Thoracic aorta (tissue), 2 donors: ENCODE measurements around the gene IQCE. TPM values are rescaled to one million over a fixed set of nuclear protein-coding genes. Genes with fewer than 3 reads are reported as not detected.

ENCODE experiments used
- ATAC-seq: fragments of 150-250 bp; one replicate; pipeline ENCODE4 v1.8.0; 2017; ENCODE audit warnings: low read depth; ENCODE audit not compliant: insufficient number of reproducible peaks, low FRiP score
- DNase-seq: peaks from one replicate; pipeline ENCODE4 v3.0.0-alpha.2; 2020; ENCODE audit warnings: low spot score
- H3K27ac ChIP-seq, 2 donors: fragments of 200-600 bp; sonication (generic); 1 replicate in 1 of 2; 2 replicates in 1 of 2; pipeline ENCODE4 v1.5.1; 2016; ENCODE audit warnings: mild to moderate bottlenecking in 2 of 2, moderate library complexity in 2 of 2
- H3K27me3 ChIP-seq: fragments of 200-600 bp; sonication (generic); replicated peaks from 2 replicates; pipeline ENCODE4 v1.6.0; 2016; ENCODE audit warnings: mild to moderate bottlenecking; ENCODE audit not compliant: insufficient read depth
- H3K36me3 ChIP-seq: fragments of 200-600 bp; sonication (generic); one replicate; pipeline ENCODE4 v1.5.1; 2016
- H3K4me1 ChIP-seq, 2 donors: fragments of 200-600 bp; sonication (generic); 1 replicate in 1 of 2; 2 replicates in 1 of 2; pipeline versions ENCODE4 v1.5.1 to v1.6.0; 2016; ENCODE audit warnings: low read depth in 2 of 2, mild to moderate bottlenecking in 1 of 2; ENCODE audit not compliant: control insufficient read depth in 1 of 2
- H3K4me3 ChIP-seq: fragments of 200-600 bp; sonication (generic); 2 replicates; pipeline ENCODE4 v1.5.1; 2016; ENCODE audit warnings: mild to moderate bottlenecking
- H3K9me3 ChIP-seq: fragments of 200-600 bp; sonication (generic); 2 replicates; pipeline ENCODE4 v1.5.1; 2016
- total RNA-seq, 2 donors: library from RNA; depleted of rRNA; stranded (reverse); fragments of >200 nt; gene quantifications; one replicate each; pipeline versions ENCODE4 v1.1.0 to v1.2.3, GENCODE V29; 2016
- TF ChIP-seq, protein P1 (sequence below): fragments of 200-600 bp; sonication (generic); IDR thresholded peaks from one replicate; pipeline ENCODE4 v1.5.1; 2019; ENCODE audit warnings: antibody characterized with exemption

Gene IQCE
- total RNA-seq, 2 donors from 2014 or later = 10.6 to 40.1 TPM

DNA sequence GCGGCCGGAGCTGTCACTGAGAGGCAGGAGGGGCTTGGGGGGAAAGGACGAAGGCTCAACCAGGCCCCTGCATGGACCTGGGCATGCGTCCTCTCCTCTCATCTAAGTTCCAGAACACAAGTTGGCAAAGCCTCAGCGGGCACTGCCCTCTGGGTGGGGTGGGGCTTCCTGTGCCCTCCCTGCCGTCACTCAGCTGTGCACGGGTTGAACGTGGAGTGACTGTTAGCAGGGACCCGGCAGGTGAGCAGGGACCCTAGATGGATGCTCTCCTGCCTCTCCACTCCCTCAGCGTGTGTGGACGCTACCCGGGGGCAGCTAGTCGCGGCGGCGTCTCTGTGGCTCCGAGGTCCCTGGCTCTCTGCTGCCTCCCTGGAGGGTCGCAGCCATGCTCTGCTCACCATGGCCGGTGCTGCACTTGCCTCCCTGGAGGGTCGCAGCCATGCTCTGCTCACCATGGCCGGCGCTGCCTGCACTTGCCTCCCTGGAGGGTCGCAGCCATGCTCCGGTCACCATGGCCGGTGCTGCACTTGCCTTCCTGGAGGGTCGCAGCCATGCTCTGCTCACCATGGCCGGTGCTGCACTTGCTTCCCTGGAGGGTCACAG, 36.6 kb downstream of the IQCE start:
- no peak for ATAC-seq
- Histone ChIP-seq H3K27ac (no peak overlapping the region), H3K27me3 (no peaks in the 10 kb centered on the region), H3K4me1 (peaks cover 0 to 10% of the 10 kb centered on the region in 2 donors), H3K9me3 (no peaks in the 10 kb centered on the region), H3K36me3 (peaks cover 17% of the 10 kb centered on the region), H3K4me3 (no peak overlapping the region)
- DNase-seq = no peak
- TF ChIP-seq, protein P1, sequence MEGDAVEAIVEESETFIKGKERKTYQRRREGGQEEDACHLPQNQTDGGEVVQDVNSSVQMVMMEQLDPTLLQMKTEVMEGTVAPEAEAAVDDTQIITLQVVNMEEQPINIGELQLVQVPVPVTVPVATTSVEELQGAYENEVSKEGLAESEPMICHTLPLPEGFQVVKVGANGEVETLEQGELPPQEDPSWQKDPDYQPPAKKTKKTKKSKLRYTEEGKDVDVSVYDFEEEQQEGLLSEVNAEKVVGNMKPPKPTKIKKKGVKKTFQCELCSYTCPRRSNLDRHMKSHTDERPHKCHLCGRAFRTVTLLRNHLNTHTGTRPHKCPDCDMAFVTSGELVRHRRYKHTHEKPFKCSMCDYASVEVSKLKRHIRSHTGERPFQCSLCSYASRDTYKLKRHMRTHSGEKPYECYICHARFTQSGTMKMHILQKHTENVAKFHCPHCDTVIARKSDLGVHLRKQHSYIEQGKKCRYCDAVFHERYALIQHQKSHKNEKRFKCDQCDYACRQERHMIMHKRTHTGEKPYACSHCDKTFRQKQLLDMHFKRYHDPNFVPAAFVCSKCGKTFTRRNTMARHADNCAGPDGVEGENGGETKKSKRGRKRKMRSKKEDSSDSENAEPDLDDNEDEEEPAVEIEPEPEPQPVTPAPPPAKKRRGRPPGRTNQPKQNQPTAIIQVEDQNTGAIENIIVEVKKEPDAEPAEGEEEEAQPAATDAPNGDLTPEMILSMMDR = no peak

DNA sequence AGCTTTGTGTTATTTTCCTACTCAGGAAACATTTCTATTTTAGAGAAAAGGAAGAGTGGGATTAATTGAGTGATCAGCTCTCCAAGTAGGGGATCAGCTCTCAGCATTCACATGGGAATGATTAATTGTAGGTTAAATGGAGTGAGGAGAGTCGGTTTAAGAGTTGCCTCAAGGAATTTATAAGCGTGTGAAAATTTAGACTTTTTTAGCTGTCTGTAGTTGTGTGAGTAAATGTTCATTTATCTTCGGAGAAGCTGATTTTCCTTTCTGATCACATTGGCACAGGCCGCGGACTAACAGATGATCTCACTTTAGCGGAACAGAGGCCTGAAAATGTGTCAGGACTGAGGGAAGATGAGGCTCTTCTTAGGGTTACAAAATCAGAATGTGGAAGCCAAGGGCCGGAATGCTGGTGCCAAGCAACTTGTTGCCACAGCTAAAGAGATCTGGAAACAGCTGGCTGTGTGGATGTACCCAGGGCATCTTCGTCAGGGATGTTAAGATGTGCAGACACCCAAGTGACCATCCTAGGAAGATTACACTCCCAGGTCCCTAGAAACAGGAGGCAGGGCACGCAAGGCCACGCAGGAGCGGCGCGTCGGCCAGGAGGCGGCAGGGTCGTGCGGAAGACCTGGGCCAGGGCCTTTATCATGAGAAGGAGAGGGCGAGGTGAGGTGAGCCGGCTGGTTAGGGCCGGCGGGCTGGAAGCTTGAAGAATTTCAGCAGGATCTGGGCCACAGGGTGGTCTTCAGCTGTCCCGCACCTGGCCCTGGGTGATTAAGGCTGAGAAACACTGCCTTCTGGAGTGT, 37.9 kb downstream of the IQCE start:
- ATAC-seq (no peak), DNase-seq (no peak)
- no peak overlapping the region for H3K4me3 ChIP-seq
- H3K36me3 ChIP-seq = peaks cover 17% of the 10 kb centered on the region
- no peak overlapping the region for H3K27ac ChIP-seq
- H3K27me3 ChIP-seq = no peaks in the 10 kb centered on the region
- peaks cover 0 to 15% of the 10 kb centered on the region in 2 donors for H3K4me1 ChIP-seq
- TF ChIP-seq, protein P1 = no peak
- H3K9me3 ChIP-seq = no peaks in the 10 kb centered on the region

DNA sequence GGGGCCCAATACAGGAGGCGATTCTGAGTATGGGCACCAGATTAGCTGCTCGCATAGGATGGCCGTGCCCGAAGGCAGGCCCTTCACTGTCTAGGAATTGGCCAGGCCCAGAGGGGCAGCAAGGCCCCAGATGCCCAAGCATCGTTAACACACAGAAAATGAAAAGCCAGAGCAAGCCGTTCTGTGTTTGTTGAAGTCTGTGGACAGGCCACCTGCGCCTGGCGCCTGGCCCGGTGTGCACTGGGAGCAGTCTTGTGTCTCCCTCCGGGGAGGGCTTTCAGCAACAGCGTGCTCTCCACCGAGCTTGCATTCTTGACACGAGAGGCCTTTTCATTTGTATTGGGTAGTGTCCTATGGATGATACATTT, 38.5 kb downstream of the IQCE start:
- Histone ChIP-seq H3K36me3 (peaks cover 12% of the 10 kb centered on the region), H3K27me3 (no peaks in the 10 kb centered on the region), H3K4me1 (peaks cover 0 to 15% of the 10 kb centered on the region in 2 donors), H3K9me3 (no peaks in the 10 kb centered on the region), H3K4me3 (no peak overlapping the region), H3K27ac (no peak overlapping the region)
- TF ChIP-seq, protein P1 = no peak
- ATAC-seq = no peak
- DNase-seq = no peak

- Histone ChIP-seq H3K27ac (no peak overlapping the region), H3K9me3 (no peaks in the 10 kb centered on the region), H3K4me1 (peaks cover 0 to 15% of the 10 kb centered on the region in 2 donors), H3K4me3 (no peak overlapping the region), H3K36me3 (peaks cover 9% of the 10 kb centered on the region), H3K27me3 (no peaks in the 10 kb centered on the region)
- TF ChIP-seq, protein P1 = no peak
- ATAC-seq (no peak), DNase-seq (no peak)
These were observed 39.5 kb downstream of the IQCE start for GRCh38 chr7:2598154-2598823.

GRCh38 chr7:2601065-2601464, 42.3 kb downstream of the IQCE start:
- Histone ChIP-seq H3K27ac (no peak overlapping the region), H3K36me3 (peaks cover 9% of the 10 kb centered on the region), H3K4me3 (no peak overlapping the region), H3K27me3 (no peaks in the 10 kb centered on the region), H3K9me3 (no peaks in the 10 kb centered on the region), H3K4me1 (peaks cover 0 to 15% of the 10 kb centered on the region in 2 donors)
- TF ChIP-seq, protein P1 = no peak
- no peak for DNase-seq
- no peak for ATAC-seq
